ENCODE data around the gene PDE4A.
"Not testable (repeated sequence)": the region's sequence is repeated elsewhere in the genome, so short reads cannot be mapped to it uniquely, and the experiment has no call there.

The PDE4A gene

GRCh38 chr19:10380313-10381102, 39.8 kb upstream of the PDE4A start, which contains the start of gene TYK2:
TYK2 (minus strand) TSS chr19:10380572; CDS start chr19:10378406, 2,166 bp downstream.
- DNase-seq (ENCODE audit: low spot score), result peak; percentile 100
- no peak for TF ChIP-seq CTCF (IDR thresholded peaks at IDR 0.05; ENCODE audit: borderline replicate concordance, control extremely low read depth, extremely low read depth, insufficient read depth, missing control alignments)
- in situ Hi-C loops (cut with MboI; ENCODE audit: low sequenced_read_pairs, unreplicated experiment), result loop anchor here (25.0 kb wide), 1 partner anchor 443 kb away; the partner anchor contains the start of gene OLFM2

GRCh38 chr19:10383223-10383499, 37.2 kb upstream of the PDE4A start:
- in situ Hi-C loops (cut with MboI; ENCODE audit: low sequenced_read_pairs, unreplicated experiment), result loop anchor here (25.0 kb wide), 1 partner anchor 446 kb away; the partner anchor contains the start of gene OLFM2
- DNase-seq (ENCODE audit: low spot score), result not testable (repeated sequence)

GRCh38 chr19:10384580-10384979, 35.8 kb upstream of the PDE4A start:
- no peak for TF ChIP-seq CTCF (IDR thresholded peaks at IDR 0.05; ENCODE audit: borderline replicate concordance, control extremely low read depth, extremely low read depth, insufficient read depth, missing control alignments)
- no peak for DNase-seq (ENCODE audit: low spot score)
- in situ Hi-C loops (cut with MboI; ENCODE audit: low sequenced_read_pairs, unreplicated experiment), result loop anchor here (25.0 kb wide), 1 partner anchor 447 kb away; the partner anchor contains the start of gene OLFM2

- TF ChIP-seq CTCF (IDR thresholded peaks at IDR 0.05; ENCODE audit: borderline replicate concordance, control extremely low read depth, extremely low read depth, insufficient read depth, missing control alignments), result peak; percentile 68
- in situ Hi-C loops (cut with MboI; ENCODE audit: low sequenced_read_pairs, unreplicated experiment), result loop anchor here (5.0 to 25.0 kb wide), 2 partner anchors 122 to 452 kb away; partner anchors contain the start of gene OLFM2
- peak; percentile 70 for DNase-seq (ENCODE audit: low spot score)
Measured at GRCh38 chr19:10388957-10389356, 31.4 kb upstream of the PDE4A start.

- DNase-seq (ENCODE audit: low spot score), result peak; percentile 18
- TF ChIP-seq CTCF (IDR thresholded peaks at IDR 0.05; ENCODE audit: borderline replicate concordance, control extremely low read depth, extremely low read depth, insufficient read depth, missing control alignments), result peak; percentile 20
Measured at GRCh38 chr19:10389863-10390262, 30.5 kb upstream of the PDE4A start.

GRCh38 chr19:10390652-10391286, 29.6 kb upstream of the PDE4A start:
- TF ChIP-seq CTCF (IDR thresholded peaks at IDR 0.05; ENCODE audit: borderline replicate concordance, control extremely low read depth, extremely low read depth, insufficient read depth, missing control alignments), result peak; percentile 75
- DNase-seq (ENCODE audit: low spot score), result peak; percentile 78
- in situ Hi-C loops (cut with MboI; ENCODE audit: low sequenced_read_pairs, unreplicated experiment), result loop anchor here (25.0 kb wide), 1 partner anchor 453 kb away; the partner anchor contains the start of gene OLFM2

More at GRCh38 chr19:10389863-10390262, 30.5 kb upstream of the PDE4A start:
- in situ Hi-C loops (cut with MboI; ENCODE audit: low sequenced_read_pairs, unreplicated experiment), result loop anchor here (5.0 to 25.0 kb wide), 2 partner anchors 123 to 453 kb away; partner anchors contain the start of gene OLFM2
